SK-N-SH treated with all-trans-retinoic acid at 6 μM for 48 hours (cell line): ENCODE measurements around the gene RETREG3.

Experiments used
- ATAC-seq: fragments of 200-7000 bp; cut with Tn5 transposase; 3 replicates; pipeline ENCODE4 v1.9.1; 2020; ENCODE audit warnings: mild to moderate bottlenecking, moderate library complexity
- ARNTL ChIP-seq: fragments of 450-650 bp; formaldehyde crosslinking; IDR thresholded peaks from 2 replicates; pipeline ENCODE4 v1.5.0; 2020; ENCODE audit warnings: low read depth, mild to moderate bottlenecking, moderate library complexity, borderline replicate concordance
- CREB5 ChIP-seq: fragments of 250-450 bp; sonication (Bioruptor Pico); IDR thresholded peaks from 2 replicates; pipeline ENCODE4 v1.5.1; 2020; ENCODE audit warnings: low read depth, mild to moderate bottlenecking, moderate library complexity
- CSDC2 ChIP-seq: fragments of 250-450 bp; sonication (Bioruptor Pico); IDR thresholded peaks from 2 replicates; pipeline ENCODE4 v1.5.0; 2020; ENCODE audit warnings: mild to moderate bottlenecking, moderate library complexity
- CSRNP3 ChIP-seq: fragments of 250-450 bp; sonication (Bioruptor Pico); IDR thresholded peaks from 2 replicates; pipeline ENCODE4 v1.5.1; 2021; ENCODE audit warnings: mild to moderate bottlenecking, moderate library complexity
- ESRRG ChIP-seq: fragments of 250-450 bp; sonication (Bioruptor Pico); IDR thresholded peaks from 2 replicates; pipeline ENCODE4 v1.6.1; 2021; ENCODE audit warnings: mild to moderate bottlenecking
- GLIS3 ChIP-seq: fragments of 250-450 bp; sonication (Bioruptor Pico); IDR thresholded peaks from 2 replicates; pipeline ENCODE4 v1.5.0; 2020; ENCODE audit warnings: mild to moderate bottlenecking, moderate library complexity
- ISL1 ChIP-seq: fragments of 250-450 bp; sonication (Bioruptor Pico); IDR thresholded peaks from 2 replicates; pipeline ENCODE4 v2.1.2; 2022; ENCODE audit warnings: mild to moderate bottlenecking, moderate library complexity
- OSR1 ChIP-seq: fragments of 250-450 bp; sonication (Bioruptor Pico); IDR thresholded peaks from 2 replicates; pipeline ENCODE4 v1.8.0; 2022; ENCODE audit warnings: moderate library complexity, mild to moderate bottlenecking, inconsistent platforms
- PATZ1 ChIP-seq: fragments of 250-450 bp; sonication (Bioruptor Pico); IDR thresholded peaks from 2 replicates; pipeline ENCODE4 v1.8.0; 2020; ENCODE audit warnings: mild to moderate bottlenecking, moderate library complexity, borderline replicate concordance
- POU6F1 ChIP-seq: fragments of 250-450 bp; sonication (Bioruptor Pico); IDR thresholded peaks from 2 replicates; pipeline ENCODE4 v1.8.0; 2021; ENCODE audit warnings: low read depth, mild to moderate bottlenecking, moderate library complexity, borderline replicate concordance
- PPARA ChIP-seq: fragments of 250-450 bp; sonication (Bioruptor Pico); IDR thresholded peaks from 2 replicates; pipeline ENCODE4 v1.5.0; 2020; ENCODE audit warnings: mild to moderate bottlenecking, borderline replicate concordance
- RARB ChIP-seq: fragments of 250-450 bp; sonication (Bioruptor Pico); IDR thresholded peaks from 2 replicates; pipeline ENCODE4 v1.8.0; 2021; ENCODE audit warnings: mild to moderate bottlenecking, moderate library complexity
- SNAI2 ChIP-seq: fragments of 250-450 bp; sonication (Bioruptor Pico); IDR thresholded peaks from 2 replicates; pipeline ENCODE4 v1.5.0; 2020; ENCODE audit warnings: mild to moderate bottlenecking, moderate library complexity
- TCF4 ChIP-seq: fragments of 250-450 bp; sonication (Bioruptor Pico); IDR thresholded peaks from 2 replicates; pipeline ENCODE4 v1.8.0; 2021; ENCODE audit warnings: mild to moderate bottlenecking, moderate library complexity, borderline replicate concordance
- TOX ChIP-seq: fragments of 250-450 bp; sonication (Bioruptor Pico); IDR thresholded peaks from 2 replicates; pipeline ENCODE4 v1.8.0; 2021; ENCODE audit warnings: mild to moderate bottlenecking, moderate library complexity, borderline replicate concordance
- TSHZ2 ChIP-seq: fragments of 250-450 bp; sonication (Bioruptor Pico); IDR thresholded peaks from 2 replicates; pipeline ENCODE4 v1.5.0; 2020; ENCODE audit warnings: mild to moderate bottlenecking, moderate library complexity
- ZFP3 ChIP-seq: fragments of 250-450 bp; sonication (Bioruptor Pico); IDR thresholded peaks from 2 replicates; pipeline ENCODE4 v1.5.0; 2020; ENCODE audit warnings: mild to moderate bottlenecking, moderate library complexity
- ZFP30 ChIP-seq: fragments of 450-650 bp; formaldehyde crosslinking; IDR thresholded peaks from 2 replicates; pipeline ENCODE4 v1.5.0; 2022; ENCODE audit warnings: mild to moderate bottlenecking, moderate library complexity
- ZNF565 ChIP-seq: fragments of 450-650 bp; formaldehyde crosslinking; conservative IDR thresholded peaks from 2 replicates; pipeline ENCODE4 v1.5.0; 2020; ENCODE audit warnings: low read depth, mild to moderate bottlenecking, moderate library complexity
- ZNF70 ChIP-seq: fragments of 450-650 bp; formaldehyde crosslinking; IDR thresholded peaks from 2 replicates; pipeline ENCODE4 v1.5.0; 2020; ENCODE audit warnings: mild to moderate bottlenecking, moderate library complexity
- ZNF8 ChIP-seq: fragments of 450-650 bp; formaldehyde crosslinking; IDR thresholded peaks from 2 replicates; pipeline ENCODE4 v1.5.0; 2020; ENCODE audit warnings: mild to moderate bottlenecking, moderate library complexity

Gene RETREG3

GRCh38 chr17:42613699-42614295 is 4.6 kb upstream of the RETREG3 start:
- no peak for TF ChIP-seq PPARA (CRISPR knock-in tag)
- ATAC-seq: no peak

- no peak for ATAC-seq
- TF ChIP-seq ZFP3 (CRISPR knock-in tag) (no peak), ZNF70 (CRISPR knock-in tag) (no peak), SNAI2 (CRISPR knock-in tag) (no peak), CREB5 (no peak), PPARA (CRISPR knock-in tag) (no peak), TSHZ2 (CRISPR knock-in tag) (no peak), ZNF8 (CRISPR knock-in tag) (no peak), GLIS3 (CRISPR knock-in tag) (no peak)
These were observed 2.8 kb upstream of the RETREG3 start for GRCh38 chr17:42612013-42612412.

- ATAC-seq: peak; percentile 57
These were observed 934 bp upstream of the RETREG3 start for GRCh38 chr17:42609814-42610801.

GRCh38 chr17:42608305-42609181 is 631 bp downstream of the RETREG3 start:
- ATAC-seq: peak; percentile 77
- TF ChIP-seq ZNF565 (CRISPR knock-in tag) (no peak), ZFP3 (CRISPR knock-in tag) (peak; percentile 76)

GRCh38 chr17:42607769-42608168 is 1.4 kb downstream of the RETREG3 start:
- TF ChIP-seq PPARA (CRISPR knock-in tag) (no peak), ARNTL (CRISPR knock-in tag) (no peak), ZFP30 (no peak), RARB (CRISPR knock-in tag) (no peak), ESRRG (CRISPR knock-in tag) (no peak), ZFP3 (CRISPR knock-in tag) (no peak), POU6F1 (CRISPR knock-in tag) (no peak), ZNF70 (CRISPR knock-in tag) (no peak), PATZ1 (CRISPR knock-in tag) (no peak), ZNF565 (CRISPR knock-in tag) (no peak), GLIS3 (CRISPR knock-in tag) (no peak), ZNF8 (CRISPR knock-in tag) (no peak), TOX (CRISPR knock-in tag) (no peak), ISL1 (CRISPR knock-in tag) (no peak), CSDC2 (CRISPR knock-in tag) (no peak), TCF4 (CRISPR knock-in tag) (no peak), CSRNP3 (CRISPR knock-in tag) (no peak), OSR1 (no peak), SNAI2 (CRISPR knock-in tag) (no peak)
- no peak for ATAC-seq
